Skeletal muscle tissue (tissue), 4 donors: ENCODE data around the gene TFEB. TPM values are rescaled to one million over a fixed set of nuclear protein-coding genes. Genes with fewer than 3 reads are reported as not detected.
A peak's percentile ranks its signal among the peaks of the same experiment; 100 is the strongest.

Experiments
- H3K27ac ChIP-seq: one replicate; pipeline ENCODE4 v1.7.0; 2013; ENCODE audit warnings: mild to moderate bottlenecking, low read depth, low read length, inconsistent platforms
- H3K27me3 ChIP-seq, 3 donors: one replicate each; pipeline ENCODE4 v1.7.0; 2013; ENCODE audit warnings: low read length in 3 of 3; ENCODE audit not compliant: control insufficient read depth in 3 of 3, insufficient read depth in 3 of 3
- H3K36me3 ChIP-seq, 3 donors: one replicate each; pipeline ENCODE4 v1.7.0; 2013; ENCODE audit warnings: low read length in 3 of 3; ENCODE audit not compliant: control insufficient read depth in 3 of 3, insufficient read depth in 3 of 3
- H3K4me1 ChIP-seq, 3 donors: one replicate each; pipeline ENCODE4 v1.7.0; 2013; ENCODE audit warnings: low read length in 3 of 3, mild to moderate bottlenecking in 3 of 3; ENCODE audit not compliant: control insufficient read depth in 3 of 3, insufficient read depth in 3 of 3
- H3K4me3 ChIP-seq, 3 donors: one replicate each; pipeline ENCODE4 v1.7.0; 2013; ENCODE audit warnings: low read length in 3 of 3
- H3K9ac ChIP-seq, 3 donors: one replicate each; pipeline ENCODE4 v1.7.0; 2013; ENCODE audit warnings: low read length in 3 of 3, mild to moderate bottlenecking in 3 of 3, moderate library complexity in 2 of 3, low read depth in 1 of 3
- H3K9me3 ChIP-seq, 3 donors: one replicate each; pipeline ENCODE4 v1.7.0; 2013; ENCODE audit warnings: low read length in 3 of 3; ENCODE audit not compliant: control insufficient read depth in 3 of 3
- total RNA-seq: library from RNA; depleted of rRNA; stranded (reverse); fragments of >200 nt; gene quantifications from one replicate; pipeline ENCODE4 v1.2.3, GENCODE V29; 2014
- donor health status: Osteomylitis.

TFEB gene
- total RNA-seq: 7.8 TPM

- peaks cover 34 to 40% (median 40%) of the 10 kb centered on the region in 3 donors for H3K4me1 ChIP-seq
- H3K27ac ChIP-seq: peak within 1 kb of the TSS; percentile 95
- H3K9me3 ChIP-seq: no peaks in the 10 kb centered on the region
- H3K36me3 ChIP-seq: peaks cover 0 to 3% (median 0%) of the 10 kb centered on the region in 3 donors
- H3K9ac ChIP-seq: peak within 1 kb of the TSS; percentile 85 to 93 (median 87)
- H3K27me3 ChIP-seq: peaks cover 0 to 5% (median 0%) of the 10 kb centered on the region in 3 donors
- peak within 1 kb of the TSS; percentile 74 to 81 (median 78) for H3K4me3 ChIP-seq
Observed at GRCh38 chr6:41735427-41736185, at the start of gene TFEB. TSS of gene TFEB (minus strand) at chr6:41735608. CDS start at chr6:41691213, 44,395 bp downstream.

GRCh38 chr6:41784581-41785171, 49.3 kb upstream of the TFEB start:
- H3K27ac ChIP-seq: no peak overlapping the region
- H3K4me1 ChIP-seq: peaks cover 32 to 49% (median 32%) of the 10 kb centered on the region in 3 donors
- H3K9me3 ChIP-seq: no peaks in the 10 kb centered on the region
- no peak overlapping the region for H3K4me3 ChIP-seq
- peaks cover 6 to 11% (median 8%) of the 10 kb centered on the region in 3 donors for H3K36me3 ChIP-seq
- no peaks in the 10 kb centered on the region for H3K27me3 ChIP-seq
- no peak overlapping the region for H3K9ac ChIP-seq

- Histone ChIP-seq H3K36me3 (peaks cover 0 to 3% (median 2%) of the 10 kb centered on the region in 3 donors), H3K9me3 (no peaks in the 10 kb centered on the region), H3K4me3 (no peak overlapping the region), H3K27me3 (no peaks in the 10 kb centered on the region), H3K27ac (no peak overlapping the region), H3K4me1 (peaks cover 32 to 50% (median 34%) of the 10 kb centered on the region in 3 donors), H3K9ac (no peak overlapping the region)
Observed at GRCh38 chr6:41783106-41783780, 47.8 kb upstream of the TFEB start.

GRCh38 chr6:41781366-41781730, 45.9 kb upstream of the TFEB start:
- Histone ChIP-seq H3K36me3 (peaks cover 5 to 18% (median 5%) of the 10 kb centered on the region in 3 donors), H3K27ac (no peak overlapping the region), H3K4me1 (peaks cover 34 to 48% (median 35%) of the 10 kb centered on the region in 3 donors), H3K4me3 (peak overlapping the region; percentile 73 to 81 (median 75)), H3K9me3 (no peaks in the 10 kb centered on the region), H3K27me3 (no peaks in the 10 kb centered on the region), H3K9ac (peak overlapping the region; percentile 70 to 83 (median 71))

- Histone ChIP-seq H3K9me3 (no peaks in the 10 kb centered on the region), H3K4me1 (peaks cover 29 to 42% (median 30%) of the 10 kb centered on the region in 3 donors), H3K27me3 (no peaks in the 10 kb centered on the region), H3K4me3 (peak within 1 kb of the TSS; percentile 78 to 83 (median 81)), H3K9ac (peak within 1 kb of the TSS; percentile 70 to 83 (median 71)), H3K27ac (peak within 1 kb of the TSS; percentile 42), H3K36me3 (peaks cover 6 to 18% (median 8%) of the 10 kb centered on the region in 3 donors)
Observed at GRCh38 chr6:41780551-41781365, 45.4 kb upstream of the TFEB start, which contains the start of gene PRICKLE4. TSS of gene PRICKLE4 (plus strand) at chr6:41780782. CDS start at chr6:41783474, 2,692 bp downstream.

- peak within 1 kb of the TSS; percentile 42 for H3K27ac ChIP-seq
- peaks cover 14 to 24% (median 14%) of the 10 kb centered on the region in 3 donors for H3K36me3 ChIP-seq
- no peaks in the 10 kb centered on the region for H3K9me3 ChIP-seq
- H3K27me3 ChIP-seq: no peaks in the 10 kb centered on the region
- H3K9ac ChIP-seq: peak within 1 kb of the TSS; percentile 76 to 83 (median 77)
- peaks cover 21 to 35% (median 28%) of the 10 kb centered on the region in 3 donors for H3K4me1 ChIP-seq
- H3K4me3 ChIP-seq: peak within 1 kb of the TSS; percentile 83 to 87 (median 83)
Observed at GRCh38 chr6:41779788-41780550, 44.6 kb upstream of the TFEB start, which contains the start of gene FRS3. TSS of gene FRS3 (minus strand) at chr6:41779900. CDS start at chr6:41776987, 2,913 bp downstream.

GRCh38 chr6:41779336-41779735, 43.9 kb upstream of the TFEB start:
- Histone ChIP-seq H3K36me3 (peaks cover 20 to 30% (median 20%) of the 10 kb centered on the region in 3 donors), H3K4me3 (peak overlapping the region; percentile 82 to 87 (median 83)), H3K9me3 (no peaks in the 10 kb centered on the region), H3K9ac (peak overlapping the region; percentile 76 to 81 (median 77)), H3K27me3 (no peaks in the 10 kb centered on the region), H3K27ac (no peak overlapping the region), H3K4me1 (peaks cover 21 to 28% (median 24%) of the 10 kb centered on the region in 3 donors)

GRCh38 chr6:41778895-41779294, 43.5 kb upstream of the TFEB start:
- Histone ChIP-seq H3K9me3 (no peaks in the 10 kb centered on the region), H3K27ac (no peak overlapping the region), H3K27me3 (no peaks in the 10 kb centered on the region), H3K4me1 (peaks cover 21 to 24% (median 24%) of the 10 kb centered on the region in 3 donors), H3K36me3 (peaks cover 23 to 33% (median 24%) of the 10 kb centered on the region in 3 donors), H3K4me3 (peak overlapping the region; percentile 82 to 87 (median 83)), H3K9ac (peak overlapping the region; percentile 76 to 81 (median 77))
